NCI-H146 (cell line): ENCODE measurements around the gene STARD10.

ENCODE experiments used
- DNase-seq: peaks from one replicate; lab custom pipeline; 2025; lab: John Stamatoyannopoulos, UW

STARD10 gene

GRCh38 chr11:72744474-72744873 is 49.4 kb downstream of the STARD10 start:
- DNase-seq = no peak

- no peak for DNase-seq
These were observed 50.3 kb downstream of the STARD10 start for GRCh38 chr11:72743321-72744221.

GRCh38 chr11:72742513-72743320 is 51.1 kb downstream of the STARD10 start:
- DNase-seq = no peak

- no peak for DNase-seq
These were observed 51.9 kb downstream of the STARD10 start for GRCh38 chr11:72741849-72742512.

GRCh38 chr11:72741429-72741833 is 52.4 kb downstream of the STARD10 start:
- no peak for DNase-seq

- DNase-seq = no peak
These were observed 53.1 kb downstream of the STARD10 start for GRCh38 chr11:72740562-72741428.

GRCh38 chr11:72740060-72740424 is 53.8 kb downstream of the STARD10 start:
- no peak for DNase-seq

GRCh38 chr11:72739240-72740059 is 54.4 kb downstream of the STARD10 start:
- DNase-seq = no peak

GRCh38 chr11:72738199-72739141 is 55.4 kb downstream of the STARD10 start:
- DNase-seq = no peak

GRCh38 chr11:72737336-72737735 is 56.5 kb downstream of the STARD10 start:
- DNase-seq = no peak

GRCh38 chr11:72736452-72737069 is 57.3 kb downstream of the STARD10 start:
- no peak for DNase-seq

GRCh38 chr11:72735495-72736027 is 58.3 kb downstream of the STARD10 start:
- DNase-seq = no peak

- no peak for DNase-seq
These were observed 61.5 kb downstream of the STARD10 start for GRCh38 chr11:72732329-72732728.

GRCh38 chr11:72730737-72731136 is 63.1 kb downstream of the STARD10 start:
- DNase-seq = no peak

- DNase-seq = no peak
These were observed 63.6 kb downstream of the STARD10 start for GRCh38 chr11:72730243-72730642.

GRCh38 chr11:72727521-72727920 is 66.3 kb downstream of the STARD10 start:
- DNase-seq = no peak

GRCh38 chr11:72726266-72727220 is 67.3 kb downstream of the STARD10 start:
- DNase-seq = no peak

- DNase-seq = no peak
These were observed 68.2 kb downstream of the STARD10 start for GRCh38 chr11:72725724-72726028.
